ENCODE results near the gene UBA52.

GRCh38 chr19:18559685-18560084 is 12.0 kb upstream of the UBA52 start:
- no peak for TF ChIP-seq ZBTB34 (CRISPR knock-in tag; IDR thresholded peaks at IDR 0.05)
- no peak for TF ChIP-seq FOXM1 (CRISPR knock-in tag; IDR thresholded peaks at IDR 0.05)
- no peak for TF ChIP-seq RBM22 (optimal IDR thresholded peaks at IDR 0.05; ENCODE audit: low read length)
- no peak for TF ChIP-seq POLR2A (IDR thresholded peaks at IDR 0.05; ENCODE audit: insufficient read depth in 1 of 2, low read depth in 2 of 2, low read length in 2 of 2)
- TF ChIP-seq CREM (IDR thresholded peaks at IDR 0.05), result no peak
- TF ChIP-seq CREM (CRISPR knock-in tag; IDR thresholded peaks at IDR 0.05), result no peak
- no peak for TF ChIP-seq ZBTB49 (CRISPR knock-in tag; IDR thresholded peaks at IDR 0.05; ENCODE audit: borderline replicate concordance)
- TF ChIP-seq ZFP36 (IDR thresholded peaks at IDR 0.05; ENCODE audit: borderline replicate concordance, low read depth, low read length, partially characterized antibody), result no peak
- no peak for TF ChIP-seq BHLHE40 (IDR thresholded peaks at IDR 0.05; ENCODE audit: low read length)
